Right atrium auricular region (tissue), 2 donors: ENCODE measurements around the gene OR5H2. TPM values are rescaled to one million over a fixed set of nuclear protein-coding genes. Genes with fewer than 3 reads are reported as not detected.
"Not testable (repeated sequence)": the region's sequence is repeated elsewhere in the genome, so short reads cannot be mapped to it uniquely, and the experiment has no call there.

ENCODE experiments used
- DNase-seq: peaks from one replicate; pipeline ENCODE4 v3.0.0-alpha.2; 2019; ENCODE audit warnings: low spot score
- H3K27ac ChIP-seq, 2 donors: fragments of 200-600 bp; sonication (generic); 1 replicate in 1 of 2; 2 replicates in 1 of 2; pipeline ENCODE4 v1.5.1; 2016 to 2019
- H3K27me3 ChIP-seq, 2 donors: fragments of 200-600 bp; sonication (generic); one replicate each; pipeline versions ENCODE4 v1.5.1 to v1.6.0; 2017 to 2019
- H3K36me3 ChIP-seq: fragments of 200-600 bp; sonication (generic); one replicate; pipeline ENCODE4 v1.5.1; 2016
- H3K4me1 ChIP-seq, 2 donors: fragments of 200-600 bp; sonication (generic); one replicate each; pipeline versions ENCODE4 v1.5.1 to v1.6.0; 2017 to 2019
- H3K4me3 ChIP-seq, 2 donors: fragments of 200-600 bp; sonication (generic); 1 replicate in 1 of 2; 2 replicates in 1 of 2; pipeline ENCODE4 v1.5.1; 2017 to 2019; ENCODE audit warnings: mild to moderate bottlenecking in 1 of 2, moderate library complexity in 1 of 2
- H3K9me3 ChIP-seq, 2 donors: fragments of 200-600 bp; sonication (generic); one replicate each; pipeline ENCODE4 v1.5.1; 2019
- total RNA-seq, 2 donors: library from RNA; depleted of rRNA; stranded (reverse); fragments of >200 nt; gene quantifications; one replicate each; pipeline ENCODE4 v1.1.0, GENCODE V29; 2016
- TF ChIP-seq, protein P1 (sequence below), 2 donors: fragments of 200-600 bp; sonication (generic); IDR thresholded peaks; one replicate each; pipeline ENCODE4 v1.5.1; 2019; ENCODE audit warnings: antibody characterized with exemption in 2 of 2

OR5H2 gene
- not detected for total RNA-seq

DNA sequence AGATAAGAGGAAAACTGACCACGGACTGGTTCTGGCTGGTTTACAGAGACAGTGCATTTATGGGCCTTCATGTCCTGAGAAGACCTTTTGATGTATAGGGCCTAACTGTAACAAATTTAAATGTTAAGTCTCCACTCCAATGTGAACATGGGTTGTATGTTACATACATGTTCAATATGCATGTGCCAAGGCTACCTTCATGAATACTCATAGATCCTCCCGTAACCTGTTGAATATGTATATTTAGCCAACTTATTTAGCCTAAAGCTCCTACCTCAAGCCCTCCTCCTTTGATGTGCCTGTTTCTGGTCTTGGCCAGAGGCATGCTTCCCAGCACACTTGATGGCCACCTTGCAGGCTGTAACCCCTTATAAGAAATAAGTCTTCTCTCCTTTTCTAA is at the start of gene OR5H2:
TSS of gene OR5H2 (plus strand) at position 301 of the 400 bp plus-strand sequence. CDS start 398 bp downstream, outside the sequence.
- H3K4me3 ChIP-seq, result no peak within 1 kb of the TSS
- TF ChIP-seq, protein P1, sequence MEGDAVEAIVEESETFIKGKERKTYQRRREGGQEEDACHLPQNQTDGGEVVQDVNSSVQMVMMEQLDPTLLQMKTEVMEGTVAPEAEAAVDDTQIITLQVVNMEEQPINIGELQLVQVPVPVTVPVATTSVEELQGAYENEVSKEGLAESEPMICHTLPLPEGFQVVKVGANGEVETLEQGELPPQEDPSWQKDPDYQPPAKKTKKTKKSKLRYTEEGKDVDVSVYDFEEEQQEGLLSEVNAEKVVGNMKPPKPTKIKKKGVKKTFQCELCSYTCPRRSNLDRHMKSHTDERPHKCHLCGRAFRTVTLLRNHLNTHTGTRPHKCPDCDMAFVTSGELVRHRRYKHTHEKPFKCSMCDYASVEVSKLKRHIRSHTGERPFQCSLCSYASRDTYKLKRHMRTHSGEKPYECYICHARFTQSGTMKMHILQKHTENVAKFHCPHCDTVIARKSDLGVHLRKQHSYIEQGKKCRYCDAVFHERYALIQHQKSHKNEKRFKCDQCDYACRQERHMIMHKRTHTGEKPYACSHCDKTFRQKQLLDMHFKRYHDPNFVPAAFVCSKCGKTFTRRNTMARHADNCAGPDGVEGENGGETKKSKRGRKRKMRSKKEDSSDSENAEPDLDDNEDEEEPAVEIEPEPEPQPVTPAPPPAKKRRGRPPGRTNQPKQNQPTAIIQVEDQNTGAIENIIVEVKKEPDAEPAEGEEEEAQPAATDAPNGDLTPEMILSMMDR (IDR thresholded peaks at IDR 0.05), result no peak
- no peaks in the 10 kb centered on the region for H3K36me3 ChIP-seq
- H3K4me1 ChIP-seq, result no peaks in the 10 kb centered on the region
- H3K27ac ChIP-seq, result no peak within 1 kb of the TSS
- no peaks in the 10 kb centered on the region for H3K9me3 ChIP-seq
- no peak for DNase-seq
- H3K27me3 ChIP-seq, result no peaks in the 10 kb centered on the region

DNA sequence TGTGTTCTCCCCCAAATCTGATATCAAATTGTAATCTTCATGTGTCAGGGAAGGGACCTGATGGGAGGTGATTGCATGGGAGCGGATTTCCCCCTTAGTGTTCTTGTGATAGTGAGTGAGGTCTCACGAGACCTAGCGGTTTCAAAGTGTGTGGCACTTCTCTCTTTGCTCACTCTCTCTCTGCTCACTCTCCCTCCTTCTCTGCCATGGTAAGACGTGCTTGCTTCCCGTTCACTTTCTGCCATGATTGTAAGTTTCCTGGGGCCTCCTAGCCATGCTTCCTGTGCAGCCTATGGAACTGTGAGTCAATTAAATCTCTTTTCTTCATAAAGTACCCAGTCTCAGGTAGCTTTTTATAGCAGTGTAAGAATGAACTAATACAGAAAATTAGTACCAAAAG is 48.8 kb upstream of the OR5H2 start:
- H3K9me3 ChIP-seq, result no peaks in the 10 kb centered on the region
- TF ChIP-seq, protein P1 (IDR thresholded peaks at IDR 0.05), result no peak
- no peak for DNase-seq
- H3K4me1 ChIP-seq, result no peaks in the 10 kb centered on the region
- H3K36me3 ChIP-seq, result no peaks in the 10 kb centered on the region
- no peak overlapping the region for H3K4me3 ChIP-seq
- no peak overlapping the region for H3K27ac ChIP-seq
- H3K27me3 ChIP-seq, result no peaks in the 10 kb centered on the region

DNA sequence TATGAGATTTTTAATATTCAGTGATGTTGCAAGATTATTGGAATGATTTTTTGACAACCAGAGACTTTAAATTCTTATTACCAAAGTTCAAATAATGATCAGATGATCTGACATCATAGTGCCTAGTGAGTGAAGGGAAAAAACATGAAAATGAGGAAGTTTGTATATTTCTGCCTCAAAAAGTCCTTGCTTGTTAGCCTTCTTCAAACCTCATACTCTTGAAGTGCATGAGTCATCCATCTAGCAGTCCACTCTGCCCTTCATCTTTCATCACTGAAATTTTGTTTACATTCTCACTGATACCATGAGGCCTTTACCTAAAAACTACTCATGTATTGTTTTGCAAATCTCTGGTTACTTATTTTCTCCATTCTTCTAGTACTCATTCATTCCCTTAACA is 42.2 kb upstream of the OR5H2 start:
- no peaks in the 10 kb centered on the region for H3K27me3 ChIP-seq
- no peaks in the 10 kb centered on the region for H3K36me3 ChIP-seq
- TF ChIP-seq, protein P1 (IDR thresholded peaks at IDR 0.05), result no peak

DNA sequence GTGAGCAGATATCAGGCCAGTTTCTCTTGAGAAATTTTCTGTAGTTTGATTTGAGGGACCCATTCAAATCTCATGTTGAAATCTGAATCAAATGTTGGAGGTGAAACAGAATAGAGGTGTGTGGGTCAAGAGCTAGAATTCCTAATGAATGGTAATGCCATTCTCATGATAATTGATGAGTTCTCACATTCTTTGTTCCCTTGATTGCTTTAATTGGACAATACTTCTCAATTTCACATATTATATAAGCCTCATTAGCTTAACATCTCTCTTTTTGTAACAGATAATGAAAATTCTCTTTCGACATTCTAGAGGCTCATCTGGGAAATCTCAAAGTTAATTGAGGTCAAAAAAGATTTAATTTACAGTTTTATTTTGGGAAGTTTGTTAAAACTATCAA is 40.1 kb upstream of the OR5H2 start:
- no peak for DNase-seq
- TF ChIP-seq, protein P1 (IDR thresholded peaks at IDR 0.05), result no peak
- Histone ChIP-seq H3K36me3 (no peaks in the 10 kb centered on the region), H3K4me1 (no peaks in the 10 kb centered on the region), H3K27ac (no peak overlapping the region), H3K4me3 (no peak overlapping the region), H3K27me3 (no peaks in the 10 kb centered on the region), H3K9me3 (no peaks in the 10 kb centered on the region)

More for the DNA sequence above, 42.2 kb upstream of the OR5H2 start:
- H3K9me3 ChIP-seq, result no peaks in the 10 kb centered on the region
- no peak for DNase-seq
- H3K4me3 ChIP-seq, result no peak overlapping the region
- H3K27ac ChIP-seq, result no peak overlapping the region
- no peaks in the 10 kb centered on the region for H3K4me1 ChIP-seq

DNA sequence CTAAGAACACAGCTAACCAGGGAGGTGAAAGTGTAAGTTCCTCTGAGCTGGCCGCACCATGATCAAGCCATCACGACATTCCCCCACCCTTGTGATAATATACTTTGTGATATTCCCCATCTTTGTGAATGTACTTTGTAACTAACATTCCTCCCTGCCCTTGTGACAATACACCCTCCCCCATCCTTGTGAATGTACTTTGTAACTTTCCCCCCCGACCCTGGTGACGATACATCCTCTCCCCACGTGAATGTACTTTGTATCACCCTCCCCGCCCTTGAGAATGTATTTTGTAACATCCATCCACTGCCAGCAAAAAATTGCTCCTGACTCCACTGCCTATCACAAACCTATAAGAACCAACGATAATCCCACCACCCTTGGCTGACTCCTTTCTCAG is 38.5 kb upstream of the OR5H2 start:
- H3K27ac ChIP-seq, result no peak overlapping the region
- no peaks in the 10 kb centered on the region for H3K27me3 ChIP-seq
- no peaks in the 10 kb centered on the region for H3K36me3 ChIP-seq
- TF ChIP-seq, protein P1 (IDR thresholded peaks at IDR 0.05), result no peak
- H3K9me3 ChIP-seq, result no peaks in the 10 kb centered on the region
- H3K4me3 ChIP-seq, result no peak overlapping the region
- no peaks in the 10 kb centered on the region for H3K4me1 ChIP-seq
- no peak for DNase-seq

DNA sequence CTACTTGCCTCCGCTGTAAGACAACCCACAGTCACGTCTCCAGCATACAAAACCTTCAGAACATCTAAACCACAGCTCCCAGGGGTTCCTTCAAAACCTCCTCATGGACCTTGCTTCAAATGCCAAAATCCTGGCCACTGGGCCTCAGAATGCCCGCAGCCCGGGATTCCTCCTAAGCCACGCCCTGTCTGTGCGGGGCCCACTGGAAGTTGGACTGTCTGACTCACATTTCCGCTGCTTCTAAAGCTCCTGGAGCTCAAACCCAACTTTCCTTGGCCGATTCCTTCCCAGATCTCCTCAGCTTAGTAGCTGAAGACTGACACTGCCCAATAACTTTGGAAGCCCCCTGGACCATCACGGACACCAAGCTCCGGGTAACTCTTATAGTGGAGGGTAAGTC is 36.2 kb upstream of the OR5H2 start:
- no peak overlapping the region for H3K27ac ChIP-seq
- H3K36me3 ChIP-seq, result no peaks in the 10 kb centered on the region
- TF ChIP-seq, protein P1 (IDR thresholded peaks at IDR 0.05), result no peak
- H3K4me3 ChIP-seq, result no peak overlapping the region
- no peaks in the 10 kb centered on the region for H3K9me3 ChIP-seq
- no peaks in the 10 kb centered on the region for H3K4me1 ChIP-seq
- no peaks in the 10 kb centered on the region for H3K27me3 ChIP-seq
- DNase-seq, result no peak

DNA sequence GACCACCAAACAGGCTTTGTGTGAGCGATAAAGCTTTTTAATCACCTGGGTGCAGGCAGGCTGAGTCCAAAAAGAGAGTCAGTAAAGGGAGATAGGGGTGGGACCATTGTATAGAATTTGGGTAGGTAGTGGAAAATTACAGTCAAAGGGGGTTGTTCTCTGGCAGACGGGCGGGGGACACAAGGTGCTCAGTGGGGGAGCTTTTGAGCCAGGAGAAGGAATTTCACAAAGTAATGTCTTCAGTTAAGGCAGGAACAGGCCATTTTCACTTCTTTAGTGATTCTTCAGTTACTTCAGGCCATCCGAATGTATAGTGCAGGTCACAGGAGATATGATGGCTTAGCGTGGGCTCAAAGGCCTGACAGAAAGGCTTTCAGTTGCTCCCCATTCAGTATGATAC is 26.3 kb upstream of the OR5H2 start:
- not testable (repeated sequence) for H3K27ac ChIP-seq, H3K36me3 ChIP-seq, H3K4me3 ChIP-seq, H3K4me1 ChIP-seq, H3K9me3 ChIP-seq, H3K27me3 ChIP-seq, DNase-seq
